Activated T-helper 17 cell treated with anti-CD3 and anti-CD28 coated beads, Interleukin-2, amount 50 U/mL, for 72 hours (primary cell): Measurements from ENCODE around the gene NDUFV2. TPM values are rescaled to one million over a fixed set of nuclear protein-coding genes. Genes with fewer than 3 reads are reported as not detected.
A peak's percentile ranks its signal among the peaks of the same experiment; 100 is the strongest.
"Not testable (repeated sequence)": the region's sequence is repeated elsewhere in the genome, so short reads cannot be mapped to it uniquely, and the experiment has no call there.

Experiments
- ATAC-seq: fragments of 150-1000 bp; cut with Tn5 transposase; replicated peaks from 2 replicates; pipeline ENCODE4 v1.10.0; 2021; ENCODE audit warnings: mild to moderate bottlenecking, moderate library complexity
- H3K27ac Mint-ChIP-seq: one replicate; pipeline ENCODE4 v1.8.0; 2022; ENCODE audit warnings: mixed read lengths
- H3K27me3 Mint-ChIP-seq: one replicate; pipeline ENCODE4 v1.8.0; 2022; ENCODE audit warnings: mixed read lengths
- H3K36me3 Mint-ChIP-seq: one replicate; pipeline ENCODE4 v1.8.0; 2022; ENCODE audit warnings: low read depth, mild to moderate bottlenecking, mixed read lengths
- H3K4me1 Mint-ChIP-seq: one replicate; pipeline ENCODE4 v1.8.0; 2022; ENCODE audit warnings: mixed read lengths
- H3K4me3 Mint-ChIP-seq: one replicate; pipeline ENCODE4 v1.8.0; 2022; ENCODE audit warnings: mild to moderate bottlenecking, mixed read lengths
- H3K9me3 Mint-ChIP-seq: one replicate; pipeline ENCODE4 v1.8.0; 2022; ENCODE audit warnings: mixed read lengths
- total RNA-seq, 2 donors: library from RNA; stranded (reverse); gene quantifications; one replicate each; pipeline ENCODE4 v1.2.3, GENCODE V29; 2022

Gene NDUFV2
- total RNA-seq, 2 donors from 2014 or later, result 406 to 520 TPM

DNA sequence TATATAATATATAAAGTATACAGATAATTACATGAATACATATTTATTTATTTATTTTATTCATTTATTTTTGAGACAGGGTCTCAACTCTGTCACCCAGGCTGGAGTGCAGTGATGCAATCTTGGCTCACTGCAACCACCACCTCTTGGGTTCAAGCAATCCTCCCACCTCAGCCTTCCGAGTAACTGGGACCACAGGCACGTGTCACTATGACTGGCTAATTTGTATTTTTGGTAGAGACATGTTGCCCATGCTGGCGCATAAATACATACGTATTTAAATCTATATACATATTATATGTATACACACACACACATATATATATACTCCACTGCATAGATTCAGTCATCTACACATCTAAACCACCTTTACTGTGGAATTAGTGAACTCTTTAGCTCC, 20.6 kb upstream of the NDUFV2 start:
- H3K9me3 Mint-ChIP-seq, result no peaks in the 10 kb centered on the region
- H3K27ac Mint-ChIP-seq, result peak overlapping the region; percentile 99
- peak; percentile 12 for ATAC-seq
- H3K4me1 Mint-ChIP-seq, result peaks cover 43% of the 10 kb centered on the region
- H3K36me3 Mint-ChIP-seq, result peaks cover 44% of the 10 kb centered on the region
- no peaks in the 10 kb centered on the region for H3K27me3 Mint-ChIP-seq
- peak overlapping the region; percentile 89 for H3K4me3 Mint-ChIP-seq

DNA sequence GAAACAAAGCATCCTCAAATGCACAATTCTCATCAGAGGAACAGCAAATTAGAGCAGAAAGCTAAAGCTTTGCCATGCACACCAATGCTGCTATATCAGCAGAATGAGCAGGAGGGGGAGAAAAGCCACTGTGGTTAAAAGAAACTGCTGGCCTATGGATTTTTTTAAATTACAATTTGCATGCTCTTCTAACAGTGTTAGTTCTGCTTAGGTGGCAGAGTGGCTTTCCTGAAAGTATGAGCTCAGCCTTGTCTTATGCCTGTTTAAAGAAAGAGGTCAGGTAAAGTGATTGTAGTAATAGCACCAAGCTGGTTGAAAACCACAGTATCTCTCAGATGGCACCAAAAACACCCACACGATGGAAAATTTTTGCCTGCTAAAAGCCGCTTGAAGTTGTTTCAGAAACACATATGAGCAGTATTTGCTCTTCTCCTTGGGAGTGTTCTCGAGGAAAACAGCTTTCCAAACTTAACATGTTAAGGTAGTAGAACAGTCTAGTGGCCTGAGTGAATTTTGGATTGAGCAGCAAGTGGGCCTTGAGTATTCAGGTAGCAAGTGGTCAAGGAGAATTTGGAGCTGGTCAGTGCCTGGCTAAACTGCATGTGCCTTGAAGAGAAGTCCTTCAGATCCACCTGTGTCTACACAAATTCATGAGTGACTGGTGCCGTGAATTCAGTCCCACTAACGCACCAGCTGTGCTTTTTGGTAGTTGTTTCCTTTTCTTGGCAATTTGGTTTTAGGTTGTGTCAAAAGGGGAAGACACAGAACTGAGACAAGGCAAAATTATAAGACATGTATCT, 19.6 kb upstream of the NDUFV2 start:
- H3K4me3 Mint-ChIP-seq, result peak overlapping the region; percentile 89
- peaks cover 44% of the 10 kb centered on the region for H3K36me3 Mint-ChIP-seq
- peak; percentile 90 for ATAC-seq
- H3K9me3 Mint-ChIP-seq, result no peaks in the 10 kb centered on the region
- H3K4me1 Mint-ChIP-seq, result peaks cover 41% of the 10 kb centered on the region
- peak overlapping the region; percentile 99 for H3K27ac Mint-ChIP-seq
- H3K27me3 Mint-ChIP-seq, result no peaks in the 10 kb centered on the region

DNA sequence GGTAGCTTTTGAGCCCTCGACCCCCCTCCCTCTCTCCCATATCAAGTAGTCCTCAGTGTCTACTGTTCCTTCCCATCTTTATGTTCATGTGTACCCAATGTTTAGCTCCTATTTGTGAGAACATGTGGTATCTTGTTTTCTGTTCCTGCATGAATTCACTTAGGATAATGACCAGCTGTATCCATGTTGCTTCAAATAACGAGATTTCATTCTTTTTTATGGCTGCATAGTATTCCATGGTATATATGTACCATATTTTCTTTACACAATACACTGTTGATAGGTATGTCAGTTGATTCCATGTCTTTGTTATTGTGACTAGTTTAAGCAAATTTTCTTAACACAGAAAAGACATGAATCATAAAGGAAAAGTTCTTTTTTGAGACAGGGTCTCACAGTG, 16.5 kb upstream of the NDUFV2 start:
- Mint-ChIP-seq H3K4me3 (peak overlapping the region; percentile 97), H3K27me3 (no peaks in the 10 kb centered on the region), H3K27ac (peak overlapping the region; percentile 100), H3K36me3 (peaks cover 74% of the 10 kb centered on the region), H3K9me3 (peaks cover 3% of the 10 kb centered on the region), H3K4me1 (peaks cover 37% of the 10 kb centered on the region)
- no peak for ATAC-seq

DNA sequence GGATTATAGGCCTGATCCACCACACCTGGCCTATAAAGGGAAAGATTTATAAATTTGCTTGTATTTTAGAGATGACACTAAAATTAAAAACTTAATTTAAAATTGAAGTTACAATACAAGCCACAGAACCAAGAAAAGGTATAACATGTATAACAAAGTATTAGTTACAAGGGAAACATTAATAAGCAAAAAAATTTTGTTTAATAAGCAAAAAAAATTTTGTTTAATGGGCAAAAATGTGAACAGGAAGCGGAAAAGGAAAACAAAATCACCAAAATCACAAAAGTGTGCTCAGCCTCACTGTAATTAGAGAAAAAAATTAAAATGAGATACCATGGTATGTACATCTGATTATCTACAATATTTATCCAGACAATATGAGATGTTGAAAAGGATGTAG, 15.9 kb upstream of the NDUFV2 start:
- H3K27ac Mint-ChIP-seq, result peak overlapping the region; percentile 100
- H3K27me3 Mint-ChIP-seq, result no peaks in the 10 kb centered on the region
- H3K4me1 Mint-ChIP-seq, result peaks cover 39% of the 10 kb centered on the region
- peaks cover 80% of the 10 kb centered on the region for H3K36me3 Mint-ChIP-seq
- peaks cover 3% of the 10 kb centered on the region for H3K9me3 Mint-ChIP-seq
- H3K4me3 Mint-ChIP-seq, result peak overlapping the region; percentile 97
- no peak for ATAC-seq

DNA sequence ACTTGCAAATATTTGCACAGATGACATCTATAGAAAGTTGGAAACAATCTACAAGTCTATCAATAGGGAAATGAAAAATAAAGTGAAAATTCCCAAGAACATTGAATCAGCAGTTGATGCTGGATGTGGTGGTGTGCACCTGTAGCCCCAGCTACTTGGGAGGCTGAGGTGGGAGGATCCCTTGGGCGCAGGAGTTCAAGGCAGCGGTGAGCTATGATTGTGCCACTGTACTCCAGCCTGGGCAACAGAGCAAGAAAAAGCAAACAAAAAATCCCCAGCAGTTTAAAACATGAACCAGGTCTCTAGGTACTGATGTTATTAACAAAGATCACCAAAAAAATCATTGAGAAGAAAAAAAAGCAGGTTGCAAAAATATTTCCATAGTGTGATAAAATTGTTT, 15.4 kb upstream of the NDUFV2 start:
- Mint-ChIP-seq H3K4me3 (peak overlapping the region; percentile 97), H3K27ac (peak overlapping the region; percentile 100)
- no peak for ATAC-seq

DNA sequence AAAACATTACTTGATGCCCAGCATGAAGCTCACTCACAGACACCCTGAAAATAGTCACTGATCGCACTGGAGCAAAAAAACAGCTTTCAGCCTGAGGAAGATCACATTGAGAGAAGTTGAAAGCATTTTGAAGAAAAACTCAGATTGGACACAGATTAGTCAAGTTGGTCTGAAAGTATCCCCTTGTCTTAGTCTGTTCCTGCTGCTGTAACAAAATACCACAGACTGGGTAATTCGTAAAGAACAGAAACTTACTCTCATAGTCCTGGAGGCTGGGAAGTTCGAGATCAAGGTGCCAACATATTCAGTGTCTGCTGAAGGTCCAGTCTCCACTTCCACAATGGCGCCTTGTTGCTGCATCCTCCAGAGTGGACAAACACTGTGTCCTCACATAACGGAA, 14.2 kb upstream of the NDUFV2 start:
- Mint-ChIP-seq H3K27ac (peak overlapping the region; percentile 100), H3K36me3 (peaks cover 69% of the 10 kb centered on the region), H3K4me3 (peak overlapping the region; percentile 97), H3K4me1 (peaks cover 32% of the 10 kb centered on the region), H3K27me3 (no peaks in the 10 kb centered on the region), H3K9me3 (peaks cover 3% of the 10 kb centered on the region)
- peak; percentile 4 for ATAC-seq

More for the DNA sequence above, 15.4 kb upstream of the NDUFV2 start:
- peaks cover 39% of the 10 kb centered on the region for H3K4me1 Mint-ChIP-seq
- peaks cover 80% of the 10 kb centered on the region for H3K36me3 Mint-ChIP-seq
- H3K9me3 Mint-ChIP-seq, result peaks cover 3% of the 10 kb centered on the region
- no peaks in the 10 kb centered on the region for H3K27me3 Mint-ChIP-seq

DNA sequence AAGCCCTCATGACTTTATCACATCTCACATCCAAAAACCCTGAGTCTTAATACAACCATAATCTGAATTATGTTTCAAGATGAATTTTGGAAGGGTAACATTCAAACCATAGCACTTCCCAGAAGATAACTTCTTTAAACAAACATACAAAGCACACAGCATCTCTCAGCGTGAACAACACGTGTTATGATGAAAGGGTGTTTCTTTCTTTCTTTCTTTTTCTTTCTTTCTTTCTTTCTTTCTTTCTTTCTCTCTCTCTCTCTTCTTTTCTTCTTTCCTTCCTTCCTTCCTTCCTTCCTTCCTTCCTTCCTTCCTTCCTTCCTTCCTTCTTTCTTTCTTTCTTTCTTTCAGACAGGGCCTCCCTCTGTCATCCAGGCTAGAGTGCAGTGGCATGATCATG, 13.8 kb upstream of the NDUFV2 start:
- not testable (repeated sequence) for ATAC-seq, H3K27me3 Mint-ChIP-seq, H3K9me3 Mint-ChIP-seq
- peaks cover 30% of the 10 kb centered on the region for H3K4me1 Mint-ChIP-seq
- peaks cover 64% of the 10 kb centered on the region for H3K36me3 Mint-ChIP-seq
- H3K4me3 Mint-ChIP-seq, result peak overlapping the region; percentile 97
- peak overlapping the region; percentile 100 for H3K27ac Mint-ChIP-seq

DNA sequence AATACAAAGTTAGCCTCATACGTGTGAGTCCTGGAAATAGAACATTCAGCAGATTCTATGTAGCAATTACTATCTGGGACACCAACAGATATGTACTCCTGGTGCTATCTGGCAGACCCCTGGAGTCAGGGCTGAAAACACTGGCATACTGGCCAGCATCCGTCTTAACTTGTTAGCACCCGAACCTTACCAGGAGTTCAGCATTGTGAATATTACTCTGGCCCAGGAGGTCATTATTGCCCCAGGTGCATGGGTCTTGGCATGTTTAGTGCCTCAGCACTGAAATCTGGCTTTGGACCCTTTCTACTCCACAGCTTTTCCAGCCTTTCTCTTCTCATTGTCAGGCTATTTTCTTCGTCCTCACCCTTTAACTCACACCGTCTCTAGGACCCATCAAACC, 11.9 kb upstream of the NDUFV2 start:
- peaks cover 3% of the 10 kb centered on the region for H3K9me3 Mint-ChIP-seq
- no peaks in the 10 kb centered on the region for H3K27me3 Mint-ChIP-seq
- no peak for ATAC-seq
- H3K36me3 Mint-ChIP-seq, result peaks cover 74% of the 10 kb centered on the region
- peak overlapping the region; percentile 100 for H3K27ac Mint-ChIP-seq
- peak overlapping the region; percentile 97 for H3K4me3 Mint-ChIP-seq
- peaks cover 44% of the 10 kb centered on the region for H3K4me1 Mint-ChIP-seq

DNA sequence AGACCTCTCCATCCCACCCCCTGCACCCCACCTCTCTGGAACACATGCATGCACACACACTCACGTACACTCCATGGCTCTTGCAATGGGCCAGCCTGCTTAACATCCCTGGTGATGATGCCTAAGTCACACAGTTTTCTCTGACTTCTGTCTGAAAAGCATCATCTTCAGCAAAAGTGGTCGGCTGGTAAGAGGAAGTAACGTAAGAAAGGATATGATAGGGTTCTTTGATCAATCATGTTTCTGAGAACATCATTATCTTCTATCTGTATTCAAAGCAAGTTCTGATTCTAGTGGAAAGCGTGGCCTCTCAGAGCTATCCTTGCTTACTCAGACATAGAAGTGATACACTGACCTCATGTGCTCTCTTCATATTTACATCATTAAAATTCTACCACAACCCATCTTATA, 11.4 kb upstream of the NDUFV2 start:
- Mint-ChIP-seq H3K36me3 (peaks cover 73% of the 10 kb centered on the region), H3K27ac (peak overlapping the region; percentile 100), H3K27me3 (no peaks in the 10 kb centered on the region)

DNA sequence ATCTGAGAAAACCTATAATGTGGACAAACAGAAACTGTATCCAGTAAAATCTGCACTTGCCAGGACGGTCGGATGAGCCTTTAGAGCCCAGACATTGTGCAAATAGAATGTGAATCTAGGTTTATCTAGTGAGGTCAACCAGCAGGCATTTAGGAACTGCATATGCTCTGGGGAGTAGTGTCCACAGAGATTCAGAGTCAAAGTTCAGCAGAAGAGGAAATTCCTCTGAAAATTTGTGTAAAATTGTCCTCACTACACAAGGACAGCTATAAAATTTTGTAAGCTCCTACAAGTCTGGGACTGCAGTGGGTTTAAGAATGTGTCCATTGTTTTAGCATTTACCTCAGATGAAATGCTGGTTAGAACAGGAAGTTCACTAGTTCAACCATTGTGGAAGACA, 9.8 kb upstream of the NDUFV2 start:
- peaks cover 52% of the 10 kb centered on the region for H3K4me1 Mint-ChIP-seq
- H3K9me3 Mint-ChIP-seq, result peaks cover 3% of the 10 kb centered on the region
- peak overlapping the region; percentile 97 for H3K4me3 Mint-ChIP-seq
- peaks cover 64% of the 10 kb centered on the region for H3K36me3 Mint-ChIP-seq
- peak overlapping the region; percentile 100 for H3K27ac Mint-ChIP-seq
- no peak for ATAC-seq
- no peaks in the 10 kb centered on the region for H3K27me3 Mint-ChIP-seq

More for the DNA sequence above, 11.4 kb upstream of the NDUFV2 start:
- peaks cover 47% of the 10 kb centered on the region for H3K4me1 Mint-ChIP-seq
- ATAC-seq, result peak; percentile 69
- peak overlapping the region; percentile 97 for H3K4me3 Mint-ChIP-seq
- peaks cover 3% of the 10 kb centered on the region for H3K9me3 Mint-ChIP-seq

DNA sequence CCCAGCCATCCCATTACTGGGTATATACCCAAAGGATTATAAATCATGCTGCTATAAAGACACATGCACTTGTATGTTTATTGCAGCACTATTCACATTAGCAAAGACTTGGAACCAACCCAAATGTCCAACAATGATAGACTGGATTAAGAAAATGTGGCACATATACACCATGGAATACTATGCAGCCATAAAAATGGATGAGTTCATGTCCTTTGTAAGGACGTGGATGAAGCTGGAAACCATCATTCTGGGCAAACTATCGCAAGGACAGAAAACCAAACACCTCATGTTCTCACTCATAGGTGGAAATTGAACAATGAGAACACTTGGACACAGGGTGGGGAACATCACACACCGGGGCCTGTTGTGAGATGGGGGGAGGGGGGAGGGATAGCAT, 9.4 kb upstream of the NDUFV2 start:
- H3K27me3 Mint-ChIP-seq, ATAC-seq, H3K9me3 Mint-ChIP-seq: not testable (repeated sequence)
- peak overlapping the region; percentile 100 for H3K27ac Mint-ChIP-seq
- H3K4me1 Mint-ChIP-seq, result peaks cover 56% of the 10 kb centered on the region
- H3K36me3 Mint-ChIP-seq, result peaks cover 62% of the 10 kb centered on the region
- H3K4me3 Mint-ChIP-seq, result peak overlapping the region; percentile 97

DNA sequence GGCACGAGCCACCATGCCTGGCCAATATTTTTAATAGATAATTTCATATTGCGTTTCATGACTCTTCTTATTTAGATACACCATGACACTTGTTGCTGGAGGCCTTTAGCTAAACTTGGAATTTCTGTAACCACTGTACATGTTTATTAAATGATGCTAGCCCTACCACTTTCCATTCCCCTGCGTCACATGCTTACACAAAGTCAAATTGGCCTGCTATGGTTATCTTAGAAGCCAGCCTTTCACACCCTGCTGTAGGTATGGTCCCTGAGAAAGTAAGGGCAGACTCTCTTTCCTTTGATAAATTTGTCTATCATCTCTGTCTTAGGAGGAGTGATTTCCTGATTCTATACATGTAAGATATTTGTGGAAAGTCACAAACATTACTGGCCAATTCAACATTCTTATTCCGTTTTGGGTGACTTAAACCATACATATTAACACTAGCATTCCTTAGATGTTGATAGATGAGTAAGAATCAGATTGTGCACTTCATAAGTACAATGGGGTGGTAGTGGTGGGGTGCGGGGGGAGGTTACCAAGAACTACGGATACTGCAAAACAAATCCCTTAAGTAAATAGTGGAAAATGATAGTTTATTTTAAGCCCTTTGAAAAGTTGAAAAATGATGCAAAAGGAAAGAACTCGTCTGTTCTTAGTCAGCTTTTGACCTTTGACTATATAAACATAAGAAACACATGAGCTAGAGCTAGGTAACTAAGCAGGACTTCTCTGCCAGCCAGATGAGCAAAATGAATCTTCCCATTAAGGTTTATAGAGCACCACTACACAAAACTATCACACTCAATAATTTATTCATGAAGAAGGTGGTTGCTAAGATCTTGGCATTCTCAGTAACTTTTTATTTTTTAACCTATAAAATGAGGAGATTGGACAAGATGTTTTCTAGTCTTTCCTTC, 7.9 kb upstream of the NDUFV2 start:
- H3K4me1 Mint-ChIP-seq, result peaks cover 56% of the 10 kb centered on the region
- H3K36me3 Mint-ChIP-seq, result peaks cover 47% of the 10 kb centered on the region
- no peaks in the 10 kb centered on the region for H3K27me3 Mint-ChIP-seq
- H3K4me3 Mint-ChIP-seq, result peak overlapping the region; percentile 97
- peak; percentile 54 for ATAC-seq
- H3K27ac Mint-ChIP-seq, result peak overlapping the region; percentile 100
- H3K9me3 Mint-ChIP-seq, result peaks cover 3% of the 10 kb centered on the region

DNA sequence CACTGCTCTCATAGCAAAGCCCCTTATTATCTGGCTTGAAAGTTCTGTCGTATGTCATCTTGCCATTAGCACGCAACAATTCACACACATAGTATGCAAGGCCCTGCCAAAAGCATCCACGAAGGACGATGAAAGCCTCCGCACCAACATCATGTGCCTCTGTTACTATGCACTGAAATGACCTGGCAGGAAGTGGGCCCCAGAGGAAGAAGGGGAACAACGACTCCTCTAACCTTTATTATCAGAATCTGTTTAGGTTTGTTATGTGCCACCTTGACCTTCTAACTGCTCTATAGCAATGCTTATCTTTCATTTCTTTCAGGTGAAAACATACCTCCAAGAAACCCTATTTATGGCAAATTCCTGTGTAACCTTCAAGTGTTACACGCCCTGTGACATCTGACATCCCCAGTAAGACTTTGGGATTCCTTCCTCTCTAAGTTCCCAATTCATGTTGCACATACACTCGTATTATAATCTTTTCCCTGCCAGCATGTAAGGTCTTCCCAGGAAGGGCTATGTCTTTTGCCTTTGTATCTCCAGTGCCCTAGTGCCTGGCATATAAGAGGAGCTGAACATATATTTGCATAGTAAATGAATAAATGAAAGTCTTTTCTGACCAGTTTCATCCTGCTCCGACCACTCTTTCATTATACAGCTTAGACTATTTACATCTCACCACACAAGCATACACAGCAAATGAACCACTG, 7.0 kb upstream of the NDUFV2 start:
- Mint-ChIP-seq H3K4me1 (peaks cover 51% of the 10 kb centered on the region), H3K4me3 (peak overlapping the region; percentile 97), H3K27me3 (no peaks in the 10 kb centered on the region), H3K36me3 (peaks cover 39% of the 10 kb centered on the region), H3K27ac (peak overlapping the region; percentile 100), H3K9me3 (no peaks in the 10 kb centered on the region)
- peak; percentile 62 for ATAC-seq

DNA sequence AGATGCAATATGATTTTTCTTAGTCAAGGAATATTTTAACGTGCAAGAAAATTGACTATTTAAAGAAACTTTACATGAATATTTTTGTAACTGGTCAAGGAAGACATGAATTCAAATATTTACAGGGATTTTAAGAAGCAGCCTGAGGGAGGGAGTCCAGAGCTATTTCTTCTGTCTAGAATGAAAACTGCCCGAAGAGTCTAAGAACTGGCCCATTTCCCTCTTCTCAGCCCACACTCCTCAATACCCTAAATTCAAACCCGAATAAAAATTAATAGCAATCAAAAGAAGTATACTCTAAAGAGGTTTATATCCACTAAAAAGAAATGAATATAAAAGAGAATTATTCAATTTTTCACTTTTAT, 6.5 kb upstream of the NDUFV2 start:
- Mint-ChIP-seq H3K27me3 (no peaks in the 10 kb centered on the region), H3K27ac (peak overlapping the region; percentile 100), H3K9me3 (no peaks in the 10 kb centered on the region), H3K4me1 (peaks cover 53% of the 10 kb centered on the region), H3K36me3 (peaks cover 34% of the 10 kb centered on the region), H3K4me3 (peak overlapping the region; percentile 97)
- no peak for ATAC-seq
